ENCODE results near the gene SART3. TPM values are rescaled to one million over a fixed set of nuclear protein-coding genes. Genes with fewer than 3 reads are reported as not detected.

Gene SART3
- total and polyA plus RNA-seq, 2 of the 13 experiments (the other 11 are each of a cell fraction or from before 2014, with no cell fraction given): 16.1 to 69.9 TPM

DNA sequence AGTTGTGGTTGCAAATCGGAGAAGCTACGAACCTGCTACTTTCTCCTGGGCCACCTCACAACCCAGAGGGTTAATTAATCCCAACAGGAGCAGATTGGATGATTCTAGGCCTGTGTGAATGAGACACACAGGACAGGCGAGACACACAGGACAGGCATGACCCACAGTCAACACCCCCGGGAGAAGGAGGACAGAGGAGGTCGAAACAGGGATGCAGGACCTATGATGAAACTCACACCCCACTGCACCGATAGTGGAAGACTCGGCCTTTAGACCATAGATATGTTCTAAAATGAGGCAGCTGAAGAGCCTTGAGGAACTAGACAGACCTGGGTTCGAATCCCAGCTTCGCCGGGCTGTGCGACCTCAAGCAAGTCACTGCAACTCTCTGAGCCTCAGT lies 25.3 kb upstream of the SART3 start (continued):
- TF ChIP-seq, protein P1, sequence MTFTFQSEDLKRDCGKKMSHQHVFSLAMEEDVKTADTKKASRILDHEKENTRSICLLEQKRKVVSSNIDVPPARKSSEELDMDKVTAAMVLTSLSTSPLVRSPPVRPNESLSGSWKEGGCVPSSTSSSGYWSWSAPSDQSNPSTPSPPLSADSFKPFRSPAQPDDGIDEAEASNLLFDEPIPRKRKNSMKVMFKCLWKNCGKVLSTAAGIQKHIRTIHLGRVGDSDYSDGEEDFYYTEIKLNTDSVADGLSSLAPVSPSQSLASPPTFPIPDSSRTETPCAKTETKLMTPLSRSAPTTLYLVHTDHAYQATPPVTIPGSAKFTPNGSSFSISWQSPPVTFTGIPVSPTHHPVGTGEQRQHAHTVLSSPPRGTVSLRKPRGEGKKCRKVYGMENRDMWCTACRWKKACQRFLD (CRISPR knock-in tag; IDR thresholded peaks at IDR 0.05; ENCODE audit: borderline replicate concordance): no peak
- TF ChIP-seq MED8 (CRISPR knock-in tag; IDR thresholded peaks at IDR 0.05; ENCODE audit: insufficient replicate concordance) (no peak), CREM (IDR thresholded peaks at IDR 0.05) (no peak), CREM (CRISPR knock-in tag; IDR thresholded peaks at IDR 0.05) (no peak), HNRNPUL1 (IDR thresholded peaks at IDR 0.05; ENCODE audit: low read depth, low read length) (no peak), ZNF558 (CRISPR knock-in tag; IDR thresholded peaks at IDR 0.05; ENCODE audit: borderline replicate concordance) (no peak), ZNF432 (CRISPR knock-in tag; IDR thresholded peaks at IDR 0.05; ENCODE audit: borderline replicate concordance) (no peak)
- TF ChIP-seq, protein P2, sequence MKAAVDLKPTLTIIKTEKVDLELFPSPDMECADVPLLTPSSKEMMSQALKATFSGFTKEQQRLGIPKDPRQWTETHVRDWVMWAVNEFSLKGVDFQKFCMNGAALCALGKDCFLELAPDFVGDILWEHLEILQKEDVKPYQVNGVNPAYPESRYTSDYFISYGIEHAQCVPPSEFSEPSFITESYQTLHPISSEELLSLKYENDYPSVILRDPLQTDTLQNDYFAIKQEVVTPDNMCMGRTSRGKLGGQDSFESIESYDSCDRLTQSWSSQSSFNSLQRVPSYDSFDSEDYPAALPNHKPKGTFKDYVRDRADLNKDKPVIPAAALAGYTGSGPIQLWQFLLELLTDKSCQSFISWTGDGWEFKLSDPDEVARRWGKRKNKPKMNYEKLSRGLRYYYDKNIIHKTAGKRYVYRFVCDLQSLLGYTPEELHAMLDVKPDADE (CRISPR knock-in tag; IDR thresholded peaks at IDR 0.05): no peak
- TF ChIP-seq, protein P3, sequence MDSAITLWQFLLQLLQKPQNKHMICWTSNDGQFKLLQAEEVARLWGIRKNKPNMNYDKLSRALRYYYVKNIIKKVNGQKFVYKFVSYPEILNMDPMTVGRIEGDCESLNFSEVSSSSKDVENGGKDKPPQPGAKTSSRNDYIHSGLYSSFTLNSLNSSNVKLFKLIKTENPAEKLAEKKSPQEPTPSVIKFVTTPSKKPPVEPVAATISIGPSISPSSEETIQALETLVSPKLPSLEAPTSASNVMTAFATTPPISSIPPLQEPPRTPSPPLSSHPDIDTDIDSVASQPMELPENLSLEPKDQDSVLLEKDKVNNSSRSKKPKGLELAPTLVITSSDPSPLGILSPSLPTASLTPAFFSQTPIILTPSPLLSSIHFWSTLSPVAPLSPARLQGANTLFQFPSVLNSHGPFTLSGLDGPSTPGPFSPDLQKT (CRISPR knock-in tag; IDR thresholded peaks at IDR 0.05; ENCODE audit: borderline replicate concordance): no peak

DNA sequence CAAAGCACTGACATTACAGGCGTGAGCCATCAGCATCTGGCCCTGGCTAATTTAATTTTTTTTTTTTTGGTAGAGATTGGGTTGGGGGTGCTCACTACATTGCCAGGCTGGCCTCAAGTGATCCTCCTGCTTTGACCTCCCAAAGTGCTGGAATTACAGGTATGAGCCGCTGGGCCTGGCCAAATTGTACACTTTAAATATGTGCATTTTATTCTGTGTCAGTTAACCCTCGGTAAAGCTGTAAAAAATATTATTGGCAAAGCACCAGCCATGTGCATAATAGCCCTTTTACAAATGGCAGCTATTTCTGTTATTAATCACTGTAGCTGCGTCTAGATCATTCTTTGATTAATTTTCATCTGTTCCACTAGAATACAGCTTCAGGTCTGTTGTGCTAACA lies 24.9 kb upstream of the SART3 start:
- WGBS (ENCODE audit: low lambda C conversion rate): 11% methylated on average over 4 of the region's 4 CpGs
- H3K79me2 ChIP-seq (ENCODE audit: insufficient read depth, low read length): no peaks in the 10 kb centered on the region
- no peak overlapping the region for H3K27ac ChIP-seq (ENCODE audit: extremely low read length, insufficient read depth, low read length)
- ChIA-PET CTCF (ENCODE audit: low intra/inter-chr PET ratio, low total read pairs) (no interaction called here), POLR2A (no interaction called here)
- no peak overlapping the region for H3K4me3 ChIP-seq (replicated peaks in 1 of 3; ENCODE audit: insufficient read depth in 1 of 3, low read depth in 2 of 3, low read length in 3 of 3)
- no TSS peak for BruUV-seq (replicated peaks)
- no peak overlapping the region for H2AFZ ChIP-seq (ENCODE audit: low read length)
- H3K4me1 ChIP-seq (ENCODE audit: insufficient read depth, low read length): no peaks in the 10 kb centered on the region
- in situ Hi-C loops (cut with HindIII; ENCODE audit: extremely low pct_ligation_motif_present, low pct_unique_long_range_greater_than_20kb): no loop called here
- H3K9me3 ChIP-seq (ENCODE audit: low read length): no peaks in the 10 kb centered on the region
- no peak overlapping the region for H3K4me2 ChIP-seq (ENCODE audit: low read depth, low read length)
- H4K20me1 ChIP-seq (ENCODE audit: insufficient read depth, low read length): no peaks in the 10 kb centered on the region
- ATAC-seq (no peak), DNase-seq (ENCODE audit: low spot score) (no peak), FAIRE-seq (no peak)
- H3K36me3 ChIP-seq (replicated peaks in 1 of 2; ENCODE audit: control insufficient read depth in 1 of 2, insufficient read depth in 2 of 2, low read length in 2 of 2): no peaks in the 10 kb centered on the region
- intact Hi-C loops (cut with micrococcal nuclease; ENCODE audit: unreplicated experiment): no loop called here
- peaks cover 7 to 31% of the 10 kb centered on the region in 2 experiments; a peak in 4 of 5 replicates for H3K27me3 ChIP-seq (ENCODE audit: control insufficient read depth in 1 of 2, insufficient read depth in 2 of 2, low read length in 2 of 2)
- H3K9ac ChIP-seq (ENCODE audit: insufficient read depth, low read depth, low read length): no peak overlapping the region
- TF ChIP-seq, protein P4, sequence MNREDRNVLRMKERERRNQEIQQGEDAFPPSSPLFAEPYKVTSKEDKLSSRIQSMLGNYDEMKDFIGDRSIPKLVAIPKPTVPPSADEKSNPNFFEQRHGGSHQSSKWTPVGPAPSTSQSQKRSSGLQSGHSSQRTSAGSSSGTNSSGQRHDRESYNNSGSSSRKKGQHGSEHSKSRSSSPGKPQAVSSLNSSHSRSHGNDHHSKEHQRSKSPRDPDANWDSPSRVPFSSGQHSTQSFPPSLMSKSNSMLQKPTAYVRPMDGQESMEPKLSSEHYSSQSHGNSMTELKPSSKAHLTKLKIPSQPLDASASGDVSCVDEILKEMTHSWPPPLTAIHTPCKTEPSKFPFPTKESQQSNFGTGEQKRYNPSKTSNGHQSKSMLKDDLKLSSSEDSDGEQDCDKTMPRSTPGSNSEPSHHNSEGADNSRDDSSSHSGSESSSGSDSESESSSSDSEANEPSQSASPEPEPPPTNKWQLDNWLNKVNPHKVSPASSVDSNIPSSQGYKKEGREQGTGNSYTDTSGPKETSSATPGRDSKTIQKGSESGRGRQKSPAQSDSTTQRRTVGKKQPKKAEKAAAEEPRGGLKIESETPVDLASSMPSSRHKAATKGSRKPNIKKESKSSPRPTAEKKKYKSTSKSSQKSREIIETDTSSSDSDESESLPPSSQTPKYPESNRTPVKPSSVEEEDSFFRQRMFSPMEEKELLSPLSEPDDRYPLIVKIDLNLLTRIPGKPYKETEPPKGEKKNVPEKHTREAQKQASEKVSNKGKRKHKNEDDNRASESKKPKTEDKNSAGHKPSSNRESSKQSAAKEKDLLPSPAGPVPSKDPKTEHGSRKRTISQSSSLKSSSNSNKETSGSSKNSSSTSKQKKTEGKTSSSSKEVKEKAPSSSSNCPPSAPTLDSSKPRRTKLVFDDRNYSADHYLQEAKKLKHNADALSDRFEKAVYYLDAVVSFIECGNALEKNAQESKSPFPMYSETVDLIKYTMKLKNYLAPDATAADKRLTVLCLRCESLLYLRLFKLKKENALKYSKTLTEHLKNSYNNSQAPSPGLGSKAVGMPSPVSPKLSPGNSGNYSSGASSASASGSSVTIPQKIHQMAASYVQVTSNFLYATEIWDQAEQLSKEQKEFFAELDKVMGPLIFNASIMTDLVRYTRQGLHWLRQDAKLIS (CRISPR knock-in tag; IDR thresholded peaks at IDR 0.05): no peak
- TF ChIP-seq NCOA2 (CRISPR knock-in tag; IDR thresholded peaks at IDR 0.05): no peak
- TF ChIP-seq, protein P5, sequence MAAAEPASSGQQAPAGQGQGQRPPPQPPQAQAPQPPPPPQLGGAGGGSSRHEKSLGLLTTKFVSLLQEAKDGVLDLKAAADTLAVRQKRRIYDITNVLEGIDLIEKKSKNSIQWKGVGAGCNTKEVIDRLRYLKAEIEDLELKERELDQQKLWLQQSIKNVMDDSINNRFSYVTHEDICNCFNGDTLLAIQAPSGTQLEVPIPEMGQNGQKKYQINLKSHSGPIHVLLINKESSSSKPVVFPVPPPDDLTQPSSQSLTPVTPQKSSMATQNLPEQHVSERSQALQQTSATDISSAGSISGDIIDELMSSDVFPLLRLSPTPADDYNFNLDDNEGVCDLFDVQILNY (CRISPR knock-in tag; conservative IDR thresholded peaks at IDR 0.05): no peak
- TF ChIP-seq, protein P6, sequence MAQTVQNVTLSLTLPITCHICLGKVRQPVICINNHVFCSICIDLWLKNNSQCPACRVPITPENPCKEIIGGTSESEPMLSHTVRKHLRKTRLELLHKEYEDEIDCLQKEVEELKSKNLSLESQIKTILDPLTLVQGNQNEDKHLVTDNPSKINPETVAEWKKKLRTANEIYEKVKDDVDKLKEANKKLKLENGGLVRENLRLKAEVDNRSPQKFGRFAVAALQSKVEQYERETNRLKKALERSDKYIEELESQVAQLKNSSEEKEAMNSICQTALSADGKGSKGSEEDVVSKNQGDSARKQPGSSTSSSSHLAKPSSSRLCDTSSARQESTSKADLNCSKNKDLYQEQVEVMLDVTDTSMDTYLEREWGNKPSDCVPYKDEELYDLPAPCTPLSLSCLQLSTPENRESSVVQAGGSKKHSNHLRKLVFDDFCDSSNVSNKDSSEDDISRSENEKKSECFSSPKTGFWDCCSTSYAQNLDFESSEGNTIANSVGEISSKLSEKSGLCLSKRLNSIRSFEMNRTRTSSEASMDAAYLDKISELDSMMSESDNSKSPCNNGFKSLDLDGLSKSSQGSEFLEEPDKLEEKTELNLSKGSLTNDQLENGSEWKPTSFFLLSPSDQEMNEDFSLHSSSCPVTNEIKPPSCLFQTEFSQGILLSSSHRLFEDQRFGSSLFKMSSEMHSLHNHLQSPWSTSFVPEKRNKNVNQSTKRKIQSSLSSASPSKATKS (CRISPR knock-in tag; IDR thresholded peaks at IDR 0.05): no peak

Data from HepG2 (cell line).